Sigmoid colon (tissue), 7 donors: Measurements from ENCODE around the gene CLPTM1. TPM values are rescaled to one million over a fixed set of nuclear protein-coding genes. Genes with fewer than 3 reads are reported as not detected.

ENCODE experiments used
- DNase-seq: peaks from one replicate; pipeline ENCODE4 v3.0.0-alpha.2; 2019
- H3K27ac ChIP-seq, 4 donors: fragments of 200-600 bp; sonication (generic); one replicate each; pipeline ENCODE4 v1.5.1; 2016 to 2019; ENCODE audit warnings: mild to moderate bottlenecking in 1 of 4
- H3K27me3 ChIP-seq, 3 donors: fragments of 200-600 bp; sonication (generic); one replicate each; pipeline ENCODE4 v1.5.1; 2019; ENCODE audit warnings: mild to moderate bottlenecking in 1 of 3
- H3K36me3 ChIP-seq, 4 donors: fragments of 200-600 bp; sonication (generic); one replicate each; pipeline ENCODE4 v1.5.1; 2016 to 2019
- H3K4me1 ChIP-seq, 4 donors: fragments of 200-600 bp; sonication (generic); one replicate each; pipeline ENCODE4 v1.5.1; 2017 to 2019
- H3K4me3 ChIP-seq, 4 donors: fragments of 200-600 bp; sonication (generic); one replicate each; pipeline ENCODE4 v1.5.1; 2017 to 2019; ENCODE audit warnings: mild to moderate bottlenecking in 2 of 4, moderate library complexity in 1 of 4
- H3K9me3 ChIP-seq, 4 donors: fragments of 200-600 bp in 3 of 4; sonication (generic) in 3 of 4; one replicate each; pipeline versions ENCODE4 v1.5.1 to v1.6.1; 2013 to 2019
- EP300 ChIP-seq, 4 donors: sonication (generic); formaldehyde crosslinking; IDR thresholded peaks; one replicate each; pipeline ENCODE4 v1.6.1; 2017; ENCODE audit warnings: antibody characterized with exemption in 4 of 4
- POLR2A ChIP-seq, 2 donors: fragments of 450-650 bp; IDR thresholded peaks; one replicate each; pipeline ENCODE4 v1.6.1; 2016; ENCODE audit warnings: antibody characterized with exemption in 2 of 2, mild to moderate bottlenecking in 2 of 2, moderate library complexity in 2 of 2
- POLR2AphosphoS5 ChIP-seq, 4 donors: sonication (generic); formaldehyde crosslinking; IDR thresholded peaks; one replicate each; pipeline ENCODE4 v1.6.1; 2017; ENCODE audit warnings: antibody characterized with exemption in 4 of 4
- WGBS, 2 donors: extraction: QIAGEN DNeasy Blood & Tissue Kit; methylation state at CpG; one replicate each; pipeline ENCODE4 v1.1.7; 2013; 5-methylcytosine and 5-hydroxymethylcytosine counted together
- intact Hi-C: fragments of 100-400 bp; cut with DNase I; formaldehyde crosslinking; loops from one replicate; pipeline ENCODE4 v1.15.1; 2023
- polyA plus RNA-seq, 3 donors: library from polyadenylated mRNA; stranded (reverse); fragments of 200-250 nt; gene quantifications; one replicate each; pipeline ENCODE4 v1.2.3, GENCODE V29; 2013
- total RNA-seq, 4 donors: library from RNA; depleted of rRNA; stranded (reverse); fragments of >200 nt; gene quantifications; one replicate each; pipeline ENCODE4 v1.1.0, GENCODE V29; 2016
- TF ChIP-seq, protein P1 (sequence below), 4 experiments: fragments of 450-650 bp in 3 of 4; fragments of 200-600 bp in 1 of 4; IDR thresholded peaks; one replicate each; pipeline ENCODE4 v1.5.1; 2016 to 2019; ENCODE audit warnings: antibody characterized with exemption in 4 of 4, mild to moderate bottlenecking in 3 of 4, moderate library complexity in 2 of 4
- donor health status: healthy with polysubstance abuse.
- donor health status: Bipolar disorder and iron deficiency.
- donor health status: healthy.

CLPTM1 gene
- total and polyA plus RNA-seq, 7 donors = 22.2 to 94.0 (median 43.2) TPM

DNA sequence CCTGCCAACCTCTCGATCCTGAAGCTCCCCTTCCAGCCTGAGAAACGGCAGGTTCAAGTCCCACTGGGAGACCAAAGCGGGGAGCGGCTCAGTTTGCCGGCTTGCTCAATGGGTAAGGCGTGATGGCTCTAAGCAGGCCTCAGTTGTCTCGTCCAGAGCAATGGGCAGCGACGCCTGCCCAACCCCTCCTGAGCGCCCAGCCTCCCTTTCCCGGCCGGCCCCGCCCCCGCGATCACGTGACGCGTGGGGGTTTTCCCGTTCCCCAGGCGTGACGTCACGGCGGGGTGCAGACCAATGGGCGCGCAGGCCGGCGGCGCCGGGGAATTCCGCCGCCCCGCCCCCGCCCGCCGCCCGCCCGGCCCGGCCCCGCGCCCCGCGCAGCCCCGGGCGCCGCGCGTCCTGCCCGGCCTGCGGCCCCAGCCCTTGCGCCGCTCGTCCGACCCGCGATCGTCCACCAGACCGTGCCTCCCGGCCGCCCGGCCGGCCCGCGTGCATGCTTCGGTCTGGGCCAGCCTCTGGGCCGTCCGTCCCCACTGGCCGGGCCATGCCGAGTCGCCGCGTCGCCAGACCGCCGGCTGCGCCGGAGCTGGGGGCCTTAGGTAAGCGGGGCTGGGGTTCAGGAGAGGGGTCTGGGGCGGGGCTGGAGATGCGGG lies 46.0 kb downstream of the CLPTM1 start, which contains the start of gene RELB:
RELB (plus strand) TSS at position 378 of the 653 bp plus-strand sequence; CDS start at position 494, 116 bp downstream.
- peak; percentile 98 for DNase-seq
- intact Hi-C loops = loop anchor here (2.0 kb wide), 1 partner anchor 46 kb away; the partner anchor contains the start of gene CLPTM1
- Histone ChIP-seq H3K27ac (peak within 1 kb of the TSS; percentile 100), H3K27me3 (no peaks in the 10 kb centered on the region), H3K4me1 (peaks cover 0 to 15% (median 13%) of the 10 kb centered on the region in 4 donors), H3K9me3 (no peaks in the 10 kb centered on the region), H3K36me3 (no peaks in the 10 kb centered on the region), H3K4me3 (peak within 1 kb of the TSS; percentile 86 to 91 (median 88))
- TF ChIP-seq, protein P1, sequence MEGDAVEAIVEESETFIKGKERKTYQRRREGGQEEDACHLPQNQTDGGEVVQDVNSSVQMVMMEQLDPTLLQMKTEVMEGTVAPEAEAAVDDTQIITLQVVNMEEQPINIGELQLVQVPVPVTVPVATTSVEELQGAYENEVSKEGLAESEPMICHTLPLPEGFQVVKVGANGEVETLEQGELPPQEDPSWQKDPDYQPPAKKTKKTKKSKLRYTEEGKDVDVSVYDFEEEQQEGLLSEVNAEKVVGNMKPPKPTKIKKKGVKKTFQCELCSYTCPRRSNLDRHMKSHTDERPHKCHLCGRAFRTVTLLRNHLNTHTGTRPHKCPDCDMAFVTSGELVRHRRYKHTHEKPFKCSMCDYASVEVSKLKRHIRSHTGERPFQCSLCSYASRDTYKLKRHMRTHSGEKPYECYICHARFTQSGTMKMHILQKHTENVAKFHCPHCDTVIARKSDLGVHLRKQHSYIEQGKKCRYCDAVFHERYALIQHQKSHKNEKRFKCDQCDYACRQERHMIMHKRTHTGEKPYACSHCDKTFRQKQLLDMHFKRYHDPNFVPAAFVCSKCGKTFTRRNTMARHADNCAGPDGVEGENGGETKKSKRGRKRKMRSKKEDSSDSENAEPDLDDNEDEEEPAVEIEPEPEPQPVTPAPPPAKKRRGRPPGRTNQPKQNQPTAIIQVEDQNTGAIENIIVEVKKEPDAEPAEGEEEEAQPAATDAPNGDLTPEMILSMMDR (IDR thresholded peaks at IDR 0.05) = no peak
- peak in 1 of 4 donors; percentile 70 for TF ChIP-seq POLR2AphosphoS5 (IDR thresholded peaks at IDR 0.05)
- TF ChIP-seq EP300 (IDR thresholded peaks at IDR 0.05) = peak in 2 of 4 donors; percentile 33 to 56
- WGBS, 2 donors = 1% methylated on average over 79 of the region's 79 CpGs

GRCh38 chr19:45003485-45003884 lies 48.3 kb downstream of the CLPTM1 start:
- DNase-seq = no peak
- WGBS, 2 donors = 95 to 97% methylated on average over 4 of the region's 4 CpGs

GRCh38 chr19:45005787-45006186 lies 50.6 kb downstream of the CLPTM1 start:
- intact Hi-C loops = no loop called here
- Histone ChIP-seq H3K4me1 (peaks cover 0 to 12% (median 10%) of the 10 kb centered on the region in 4 donors), H3K36me3 (peaks cover 0 to 13% (median 0%) of the 10 kb centered on the region in 4 donors), H3K27ac (no peak overlapping the region), H3K4me3 (no peak overlapping the region), H3K27me3 (no peaks in the 10 kb centered on the region), H3K9me3 (no peaks in the 10 kb centered on the region)
- TF ChIP-seq POLR2A (IDR thresholded peaks at IDR 0.05) (peak in 1 of 2 donors; percentile 15), EP300 (IDR thresholded peaks at IDR 0.05) (no peak)
- 20 to 66% methylated on average over 9 of the region's 9 CpGs for WGBS, 2 donors
- DNase-seq = no peak

More at GRCh38 chr19:45003485-45003884, 48.3 kb downstream of the CLPTM1 start:
- H3K27ac ChIP-seq = no peak overlapping the region
- H3K27me3 ChIP-seq = no peaks in the 10 kb centered on the region
- TF ChIP-seq POLR2AphosphoS5 (IDR thresholded peaks at IDR 0.05) (no peak), POLR2A (IDR thresholded peaks at IDR 0.05) (no peak), EP300 (IDR thresholded peaks at IDR 0.05) (no peak)
- TF ChIP-seq, protein P1 (IDR thresholded peaks at IDR 0.05) = no peak
- H3K36me3 ChIP-seq = peaks cover 0 to 10% (median 0%) of the 10 kb centered on the region in 4 donors
- H3K9me3 ChIP-seq = no peaks in the 10 kb centered on the region
- intact Hi-C loops = loop anchor here (2.0 kb wide), 1 partner anchor 35 kb away; the partner anchor contains the start of gene CLASRP
- H3K4me1 ChIP-seq = peaks cover 0 to 15% (median 13%) of the 10 kb centered on the region in 4 donors
- H3K4me3 ChIP-seq = no peak overlapping the region

GRCh38 chr19:45008552-45008951 lies 53.4 kb downstream of the CLPTM1 start:
- DNase-seq = no peak
- Histone ChIP-seq H3K4me3 (no peak overlapping the region), H3K27ac (no peak overlapping the region), H3K36me3 (peaks cover 0 to 31% (median 0%) of the 10 kb centered on the region in 4 donors), H3K9me3 (no peaks in the 10 kb centered on the region), H3K27me3 (no peaks in the 10 kb centered on the region), H3K4me1 (no peaks in the 10 kb centered on the region)
- WGBS, 2 donors = 17 to 61% methylated on average over 10 of the region's 10 CpGs
- no peak for TF ChIP-seq POLR2AphosphoS5 (IDR thresholded peaks at IDR 0.05)
- TF ChIP-seq, protein P1 (IDR thresholded peaks at IDR 0.05) = no peak
- TF ChIP-seq POLR2A (IDR thresholded peaks at IDR 0.05) = no peak
- no peak for TF ChIP-seq EP300 (IDR thresholded peaks at IDR 0.05)
- intact Hi-C loops = no loop called here

GRCh38 chr19:45009625-45010255 lies 54.6 kb downstream of the CLPTM1 start:
- H3K27ac ChIP-seq = no peak overlapping the region
- H3K27me3 ChIP-seq = no peaks in the 10 kb centered on the region
- TF ChIP-seq POLR2AphosphoS5 (IDR thresholded peaks at IDR 0.05) = no peak
- H3K36me3 ChIP-seq = peaks cover 0 to 42% (median 0%) of the 10 kb centered on the region in 4 donors
- no peaks in the 10 kb centered on the region for H3K9me3 ChIP-seq
- no peaks in the 10 kb centered on the region for H3K4me1 ChIP-seq
- no peak for DNase-seq
- H3K4me3 ChIP-seq = no peak overlapping the region
- intact Hi-C loops = loop anchor here (10.0 kb wide), 1 partner anchor 245 kb away; the partner anchor contains the start of gene MARK4
- WGBS, 2 donors = 92 to 95% methylated on average over 9 of the region's 9 CpGs
